Stimulated activated CD4-positive, alpha-beta T cell treated with anti-CD3 and anti-CD28 coated beads, Interleukin-4, amount 100 ng/mL, for 1 hour (primary cell): ENCODE measurements around the gene PRCP.

Experiments used
- DNase-seq: peaks from one replicate; pipeline ENCODE4 v3.0.0-alpha.2; 2020

Gene PRCP

GRCh38 chr11:82906931-82907330 lies 6.7 kb upstream of the PRCP start:
- no peak for DNase-seq

- DNase-seq, result no peak
These were observed 6.0 kb upstream of the PRCP start for GRCh38 chr11:82906236-82906635.

- no peak for DNase-seq
These were observed 3.8 kb upstream of the PRCP start for GRCh38 chr11:82903843-82904586.

- no peak for DNase-seq
These were observed 2.6 kb upstream of the PRCP start for GRCh38 chr11:82902880-82903279.

GRCh38 chr11:82901922-82902485 lies 1.8 kb upstream of the PRCP start:
- no peak for DNase-seq

GRCh38 chr11:82901165-82901921 lies 1.1 kb upstream of the PRCP start, which contains the start of gene DDIAS:
Gene DDIAS, plus strand, starts transcription at chr11:82901736. Its CDS starts 13,003 bp downstream, at chr11:82914739.
- DNase-seq, result peak; percentile 90

GRCh38 chr11:82899957-82900276 lies 313 bp downstream of the PRCP start:
- DNase-seq, result no peak

- DNase-seq, result no peak
These were observed 927 bp downstream of the PRCP start for GRCh38 chr11:82899186-82899820.

- no peak for DNase-seq
These were observed 2.0 kb downstream of the PRCP start for GRCh38 chr11:82898241-82898640.

- DNase-seq, result no peak
These were observed 4.0 kb downstream of the PRCP start for GRCh38 chr11:82896183-82896582.

- DNase-seq, result no peak
These were observed 4.7 kb downstream of the PRCP start for GRCh38 chr11:82895437-82896091.

- DNase-seq, result no peak
These were observed 7.5 kb downstream of the PRCP start for GRCh38 chr11:82892611-82893169.

GRCh38 chr11:82890936-82891335 lies 9.3 kb downstream of the PRCP start:
- DNase-seq, result no peak

GRCh38 chr11:82890002-82890341 lies 10.3 kb downstream of the PRCP start:
- DNase-seq, result no peak

- no peak for DNase-seq
These were observed 10.9 kb downstream of the PRCP start for GRCh38 chr11:82889133-82890001.

- no peak for DNase-seq
These were observed 16.4 kb downstream of the PRCP start for GRCh38 chr11:82883853-82884252.

GRCh38 chr11:82874646-82875523 lies 25.3 kb downstream of the PRCP start:
- no peak for DNase-seq

- no peak for DNase-seq
These were observed 26.3 kb downstream of the PRCP start for GRCh38 chr11:82873919-82874333.

- DNase-seq, result no peak
These were observed 27.7 kb downstream of the PRCP start for GRCh38 chr11:82872377-82873150.

GRCh38 chr11:82871646-82872045 lies 28.6 kb downstream of the PRCP start:
- no peak for DNase-seq
